GM23338 (cell line): ENCODE results near the gene HERPUD2. TPM values are rescaled to one million over a fixed set of nuclear protein-coding genes. Genes with fewer than 3 reads are reported as not detected.

ENCODE experiments used
- ATAC-seq: fragments of 200-7000 bp; cut with Tn5 transposase; 3 replicates; pipeline ENCODE4 v1.9.1; 2020
- DNase-seq: peaks from one replicate; pipeline ENCODE4 v3.0.0-alpha.2; 2015; ENCODE audit warnings: low spot score
- H2AFZ ChIP-seq: fragments of 200-600 bp; sonication (generic); 2 replicates; pipeline ENCODE4 v1.8.0; 2016; ENCODE audit warnings: antibody characterized with exemption, mild to moderate bottlenecking, moderate library complexity
- H3F3A ChIP-seq: fragments of 200-600 bp; sonication (generic); replicated peaks from 2 replicates; pipeline ENCODE4 v1.8.0; 2017; ENCODE audit warnings: antibody characterized with exemption, mixed run types, low read depth
- H3K27ac ChIP-seq: fragments of 200-600 bp; sonication (generic); 2 replicates; pipeline ENCODE4 v1.6.1; 2016; ENCODE audit warnings: low read depth
- H3K27me3 ChIP-seq: fragments of 200-600 bp; sonication (generic); 2 replicates; pipeline ENCODE4 v1.8.0; 2016; ENCODE audit warnings: mild to moderate bottlenecking, mixed run types, moderate library complexity; ENCODE audit not compliant: insufficient read depth
- H3K36me3 ChIP-seq: fragments of 200-600 bp; sonication (generic); 2 replicates; pipeline ENCODE4 v1.8.0; 2016; ENCODE audit warnings: mild to moderate bottlenecking; ENCODE audit not compliant: insufficient read depth
- H3K4me1 ChIP-seq: fragments of 200-600 bp; sonication (generic); 2 replicates; pipeline ENCODE4 v1.8.0; 2016; ENCODE audit warnings: mild to moderate bottlenecking, moderate library complexity; ENCODE audit not compliant: insufficient read depth
- H3K4me2 ChIP-seq: fragments of 200-600 bp; sonication (generic); 2 replicates; pipeline ENCODE4 v1.7.1; 2017; ENCODE audit warnings: mixed run types
- H3K4me3 ChIP-seq: fragments of 200-600 bp; sonication (generic); 2 replicates; pipeline ENCODE4 v1.6.1; 2016; ENCODE audit warnings: mixed run types
- H3K79me2 ChIP-seq: fragments of 200-600 bp; sonication (generic); replicated peaks from 2 replicates; pipeline ENCODE4 v1.8.0; 2017; ENCODE audit warnings: mild to moderate bottlenecking; ENCODE audit not compliant: insufficient read depth
- H3K9me2 ChIP-seq: fragments of 200-600 bp; sonication (generic); 2 replicates; pipeline ENCODE4 v1.8.0; 2017; ENCODE audit not compliant: insufficient read depth
- H4K20me1 ChIP-seq: fragments of 200-600 bp; sonication (generic); replicated peaks from 2 replicates; pipeline ENCODE4 v1.8.0; 2017; ENCODE audit warnings: mild to moderate bottlenecking; ENCODE audit not compliant: insufficient read depth
- H3K27ac Mint-ChIP-seq: 2 replicates; pipeline ENCODE4 v1.8.0; 2020; ENCODE audit warnings: inconsistent platforms, mild to moderate bottlenecking, moderate library complexity, mixed read lengths
- H3K27me3 Mint-ChIP-seq: 3 replicates; pipeline ENCODE4 v1.8.0; 2022; ENCODE audit warnings: low read depth, mild to moderate bottlenecking, moderate library complexity, mixed read lengths, inconsistent platforms; ENCODE audit not compliant: insufficient read depth, poor library complexity
- H3K36me3 Mint-ChIP-seq: 3 replicates; pipeline ENCODE4 v1.8.0; 2021; ENCODE audit warnings: low read depth, mild to moderate bottlenecking, inconsistent platforms, moderate library complexity, mixed read lengths
- H3K4me1 Mint-ChIP-seq: 3 replicates; pipeline ENCODE4 v1.8.0; 2020; ENCODE audit warnings: mild to moderate bottlenecking, inconsistent platforms, mixed read lengths
- H3K4me3 Mint-ChIP-seq: 3 replicates; pipeline ENCODE4 v1.8.0; 2021; ENCODE audit warnings: moderate library complexity, mild to moderate bottlenecking, inconsistent platforms, mixed read lengths
- H3K9me3 Mint-ChIP-seq: 3 replicates; pipeline ENCODE4 v1.8.0; 2020; ENCODE audit warnings: moderate library complexity, mild to moderate bottlenecking, inconsistent platforms, mixed read lengths
- CREB1 ChIP-seq: fragments of 250-450 bp; sonication (Bioruptor Pico); IDR thresholded peaks from 2 replicates; pipeline ENCODE4 v1.5.0; 2020; ENCODE audit warnings: low read depth, mild to moderate bottlenecking, moderate library complexity
- EZH2 ChIP-seq: fragments of 200-600 bp; sonication (generic); IDR thresholded peaks from one replicate; pipeline ENCODE4 v1.8.0; 2017; ENCODE audit warnings: antibody characterized with exemption, mild to moderate bottlenecking, low read depth; ENCODE audit not compliant: unreplicated experiment
- EZH2phosphoT487 ChIP-seq: fragments of 200-600 bp; sonication (generic); IDR thresholded peaks from one replicate; pipeline ENCODE4 v1.8.1; 2018; ENCODE audit warnings: antibody characterized with exemption; ENCODE audit not compliant: unreplicated experiment
- JUNB ChIP-seq: IDR thresholded peaks from one replicate; pipeline ENCODE4 v1.6.1; 2016; ENCODE audit warnings: antibody characterized with exemption; ENCODE audit not compliant: unreplicated experiment
- NANOG ChIP-seq: IDR thresholded peaks from 2 replicates; pipeline ENCODE4 v1.6.1; 2016; ENCODE audit warnings: antibody characterized with exemption, borderline replicate concordance
- POLR2AphosphoS5 ChIP-seq: IDR thresholded peaks from 2 replicates; pipeline ENCODE4 v1.6.1; 2016; ENCODE audit warnings: antibody characterized with exemption, low read depth
- STAT1 ChIP-seq: IDR thresholded peaks from one replicate; pipeline ENCODE4 v1.6.1; 2016; ENCODE audit warnings: antibody characterized with exemption; ENCODE audit not compliant: unreplicated experiment
- ZNF114 ChIP-seq: fragments of 250-450 bp; sonication (Bioruptor Pico); IDR thresholded peaks from 2 replicates; pipeline ENCODE4 v1.5.0; 2020; ENCODE audit warnings: mild to moderate bottlenecking, moderate library complexity
- ZNF331 ChIP-seq: fragments of 250-450 bp; sonication (Bioruptor Pico); IDR thresholded peaks from 2 replicates; pipeline ENCODE4 v1.5.0; 2020; ENCODE audit warnings: low read depth, mild to moderate bottlenecking, moderate library complexity
- polyA plus RNA-seq: library from polyadenylated mRNA; unstranded; fragments of >200 nt; fragmentation: Nextera tagmentation; extraction: Ambion mirVana; gene quantifications from 2 replicates; pipeline ENCODE4 v1.2.1, GENCODE V29; 2016
- total RNA-seq: library from RNA; depleted of rRNA; stranded (reverse); fragments of >200 nt; shearing (Covaris generic); gene quantifications from 2 replicates; pipeline ENCODE4 v1.2.3, GENCODE V29; 2014
- TF ChIP-seq, protein P1 (sequence below): fragments of 250-450 bp; sonication (Bioruptor Pico); IDR thresholded peaks from 2 replicates; pipeline ENCODE4 v1.5.0; 2020; ENCODE audit warnings: mild to moderate bottlenecking, moderate library complexity
- TF ChIP-seq, protein P2 (sequence below), 2 experiments: fragments of 200-600 bp in 1 of 2; sonication (generic) in 1 of 2; conservative IDR thresholded peaks; 2 replicates each; pipeline versions ENCODE4 v1.5.1 to v1.6.1; 2016 to 2017; ENCODE audit warnings: antibody characterized with exemption in 2 of 2, low read depth in 2 of 2, mild to moderate bottlenecking in 2 of 2, moderate library complexity in 1 of 2
- TF ChIP-seq, protein P3 (sequence below): IDR thresholded peaks from 2 replicates; pipeline ENCODE4 v1.6.1; 2016; ENCODE audit warnings: antibody characterized with exemption
- TF ChIP-seq, protein P4 (sequence below): IDR thresholded peaks from one replicate; pipeline ENCODE4 v1.6.1; 2018; ENCODE audit warnings: antibody characterized with exemption; ENCODE audit not compliant: unreplicated experiment

The HERPUD2 gene
- total and polyA plus RNA-seq, 2 experiments from 2014 or later, result 8.0 to 12.0 TPM

DNA sequence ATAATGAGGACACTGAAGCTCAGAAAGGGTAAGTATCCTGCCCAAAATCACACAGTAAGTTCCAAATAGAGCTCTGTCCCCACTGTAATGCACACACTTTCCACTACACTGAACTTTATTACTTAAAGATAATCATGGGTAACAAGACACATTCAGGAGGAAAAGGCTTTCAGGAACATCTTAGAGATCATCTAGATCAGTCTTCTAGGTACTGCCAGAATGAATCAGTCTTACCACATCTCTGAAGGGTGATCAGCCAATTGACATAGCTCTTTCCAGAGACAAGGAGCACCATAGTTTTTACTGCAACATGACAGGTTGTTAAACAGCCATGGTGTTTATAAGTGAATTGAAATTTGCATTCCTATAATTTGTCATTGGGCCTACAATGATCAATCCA lies 5.4 kb upstream of the HERPUD2 start:
- Histone ChIP-seq H3K27me3 (no peaks in the 10 kb centered on the region), H3K4me3 (no peak overlapping the region), H3K9me2 (no peaks in the 10 kb centered on the region), H3F3A (no peaks in the 10 kb centered on the region), H3K27ac (no peak overlapping the region), H3K79me2 (no peaks in the 10 kb centered on the region; the same call in 1 of the 2 replicates), H3K36me3 (no peaks in the 10 kb centered on the region), H4K20me1 (no peaks in the 10 kb centered on the region), H3K4me2 (no peak overlapping the region), H2AFZ (no peak overlapping the region), H3K4me1 (peaks cover 9% of the 10 kb centered on the region)
- no peak for DNase-seq
- H3K27ac Mint-ChIP-seq, result no peak overlapping the region
- peaks cover 21% of the 10 kb centered on the region for H3K36me3 Mint-ChIP-seq
- peaks cover 12% of the 10 kb centered on the region; the same call in 2 of the 3 replicates for H3K4me1 Mint-ChIP-seq
- ATAC-seq, result no peak
- H3K4me3 Mint-ChIP-seq, result no peak overlapping the region
- peaks cover 18% of the 10 kb centered on the region; the same call in 2 of the 3 replicates for H3K9me3 Mint-ChIP-seq
- TF ChIP-seq, protein P1, sequence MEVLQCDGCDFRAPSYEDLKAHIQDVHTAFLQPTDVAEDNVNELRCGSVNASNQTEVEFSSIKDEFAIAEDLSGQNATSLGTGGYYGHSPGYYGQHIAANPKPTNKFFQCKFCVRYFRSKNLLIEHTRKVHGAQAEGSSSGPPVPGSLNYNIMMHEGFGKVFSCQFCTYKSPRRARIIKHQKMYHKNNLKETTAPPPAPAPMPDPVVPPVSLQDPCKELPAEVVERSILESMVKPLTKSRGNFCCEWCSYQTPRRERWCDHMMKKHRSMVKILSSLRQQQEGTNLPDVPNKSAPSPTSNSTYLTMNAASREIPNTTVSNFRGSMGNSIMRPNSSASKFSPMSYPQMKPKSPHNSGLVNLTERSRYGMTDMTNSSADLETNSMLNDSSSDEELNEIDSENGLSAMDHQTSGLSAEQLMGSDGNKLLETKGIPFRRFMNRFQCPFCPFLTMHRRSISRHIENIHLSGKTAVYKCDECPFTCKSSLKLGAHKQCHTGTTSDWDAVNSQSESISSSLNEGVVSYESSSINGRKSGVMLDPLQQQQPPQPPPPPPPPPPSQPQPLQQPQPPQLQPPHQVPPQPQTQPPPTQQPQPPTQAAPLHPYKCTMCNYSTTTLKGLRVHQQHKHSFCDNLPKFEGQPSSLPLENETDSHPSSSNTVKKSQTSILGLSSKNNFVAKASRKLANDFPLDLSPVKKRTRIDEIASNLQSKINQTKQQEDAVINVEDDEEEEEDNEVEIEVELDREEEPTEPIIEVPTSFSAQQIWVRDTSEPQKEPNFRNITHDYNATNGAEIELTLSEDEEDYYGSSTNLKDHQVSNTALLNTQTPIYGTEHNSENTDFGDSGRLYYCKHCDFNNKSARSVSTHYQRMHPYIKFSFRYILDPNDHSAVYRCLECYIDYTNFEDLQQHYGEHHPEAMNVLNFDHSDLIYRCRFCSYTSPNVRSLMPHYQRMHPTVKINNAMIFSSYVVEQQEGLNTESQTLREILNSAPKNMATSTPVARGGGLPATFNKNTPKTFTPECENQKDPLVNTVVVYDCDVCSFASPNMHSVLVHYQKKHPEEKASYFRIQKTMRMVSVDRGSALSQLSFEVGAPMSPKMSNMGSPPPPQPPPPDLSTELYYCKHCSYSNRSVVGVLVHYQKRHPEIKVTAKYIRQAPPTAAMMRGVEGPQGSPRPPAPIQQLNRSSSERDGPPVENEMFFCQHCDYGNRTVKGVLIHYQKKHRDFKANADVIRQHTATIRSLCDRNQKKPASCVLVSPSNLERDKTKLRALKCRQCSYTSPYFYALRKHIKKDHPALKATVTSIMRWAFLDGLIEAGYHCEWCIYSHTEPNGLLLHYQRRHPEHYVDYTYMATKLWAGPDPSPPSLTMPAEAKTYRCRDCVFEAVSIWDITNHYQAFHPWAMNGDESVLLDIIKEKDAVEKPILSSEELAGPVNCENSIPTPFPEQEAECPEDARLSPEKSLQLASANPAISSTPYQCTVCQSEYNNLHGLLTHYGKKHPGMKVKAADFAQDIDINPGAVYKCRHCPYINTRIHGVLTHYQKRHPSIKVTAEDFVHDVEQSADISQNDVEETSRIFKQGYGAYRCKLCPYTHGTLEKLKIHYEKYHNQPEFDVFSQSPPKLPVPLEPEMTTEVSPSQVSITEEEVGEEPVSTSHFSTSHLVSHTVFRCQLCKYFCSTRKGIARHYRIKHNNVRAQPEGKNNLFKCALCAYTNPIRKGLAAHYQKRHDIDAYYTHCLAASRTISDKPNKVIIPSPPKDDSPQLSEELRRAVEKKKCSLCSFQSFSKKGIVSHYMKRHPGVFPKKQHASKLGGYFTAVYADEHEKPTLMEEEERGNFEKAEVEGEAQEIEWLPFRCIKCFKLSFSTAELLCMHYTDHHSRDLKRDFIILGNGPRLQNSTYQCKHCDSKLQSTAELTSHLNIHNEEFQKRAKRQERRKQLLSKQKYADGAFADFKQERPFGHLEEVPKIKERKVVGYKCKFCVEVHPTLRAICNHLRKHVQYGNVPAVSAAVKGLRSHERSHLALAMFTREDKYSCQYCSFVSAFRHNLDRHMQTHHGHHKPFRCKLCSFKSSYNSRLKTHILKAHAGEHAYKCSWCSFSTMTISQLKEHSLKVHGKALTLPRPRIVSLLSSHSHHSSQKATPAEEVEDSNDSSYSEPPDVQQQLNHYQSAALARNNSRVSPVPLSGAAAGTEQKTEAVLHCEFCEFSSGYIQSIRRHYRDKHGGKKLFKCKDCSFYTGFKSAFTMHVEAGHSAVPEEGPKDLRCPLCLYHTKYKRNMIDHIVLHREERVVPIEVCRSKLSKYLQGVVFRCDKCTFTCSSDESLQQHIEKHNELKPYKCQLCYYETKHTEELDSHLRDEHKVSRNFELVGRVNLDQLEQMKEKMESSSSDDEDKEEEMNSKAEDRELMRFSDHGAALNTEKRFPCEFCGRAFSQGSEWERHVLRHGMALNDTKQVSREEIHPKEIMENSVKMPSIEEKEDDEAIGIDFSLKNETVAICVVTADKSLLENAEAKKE (CRISPR knock-in tag), result no peak
- TF ChIP-seq, protein P2, sequence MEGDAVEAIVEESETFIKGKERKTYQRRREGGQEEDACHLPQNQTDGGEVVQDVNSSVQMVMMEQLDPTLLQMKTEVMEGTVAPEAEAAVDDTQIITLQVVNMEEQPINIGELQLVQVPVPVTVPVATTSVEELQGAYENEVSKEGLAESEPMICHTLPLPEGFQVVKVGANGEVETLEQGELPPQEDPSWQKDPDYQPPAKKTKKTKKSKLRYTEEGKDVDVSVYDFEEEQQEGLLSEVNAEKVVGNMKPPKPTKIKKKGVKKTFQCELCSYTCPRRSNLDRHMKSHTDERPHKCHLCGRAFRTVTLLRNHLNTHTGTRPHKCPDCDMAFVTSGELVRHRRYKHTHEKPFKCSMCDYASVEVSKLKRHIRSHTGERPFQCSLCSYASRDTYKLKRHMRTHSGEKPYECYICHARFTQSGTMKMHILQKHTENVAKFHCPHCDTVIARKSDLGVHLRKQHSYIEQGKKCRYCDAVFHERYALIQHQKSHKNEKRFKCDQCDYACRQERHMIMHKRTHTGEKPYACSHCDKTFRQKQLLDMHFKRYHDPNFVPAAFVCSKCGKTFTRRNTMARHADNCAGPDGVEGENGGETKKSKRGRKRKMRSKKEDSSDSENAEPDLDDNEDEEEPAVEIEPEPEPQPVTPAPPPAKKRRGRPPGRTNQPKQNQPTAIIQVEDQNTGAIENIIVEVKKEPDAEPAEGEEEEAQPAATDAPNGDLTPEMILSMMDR (conservative IDR thresholded peaks at IDR 0.05; ENCODE audit: low read depth in 2 of 2), result no peak
- TF ChIP-seq ZNF331 (no peak), JUNB (no peak), CREB1 (CRISPR knock-in tag) (no peak), ZNF114 (CRISPR knock-in tag) (no peak), EZH2phosphoT487 (no peak), NANOG (no peak), POLR2AphosphoS5 (no peak), EZH2 (no peak), STAT1 (no peak)
- TF ChIP-seq, protein P3, sequence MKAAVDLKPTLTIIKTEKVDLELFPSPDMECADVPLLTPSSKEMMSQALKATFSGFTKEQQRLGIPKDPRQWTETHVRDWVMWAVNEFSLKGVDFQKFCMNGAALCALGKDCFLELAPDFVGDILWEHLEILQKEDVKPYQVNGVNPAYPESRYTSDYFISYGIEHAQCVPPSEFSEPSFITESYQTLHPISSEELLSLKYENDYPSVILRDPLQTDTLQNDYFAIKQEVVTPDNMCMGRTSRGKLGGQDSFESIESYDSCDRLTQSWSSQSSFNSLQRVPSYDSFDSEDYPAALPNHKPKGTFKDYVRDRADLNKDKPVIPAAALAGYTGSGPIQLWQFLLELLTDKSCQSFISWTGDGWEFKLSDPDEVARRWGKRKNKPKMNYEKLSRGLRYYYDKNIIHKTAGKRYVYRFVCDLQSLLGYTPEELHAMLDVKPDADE, result no peak
- TF ChIP-seq, protein P4, sequence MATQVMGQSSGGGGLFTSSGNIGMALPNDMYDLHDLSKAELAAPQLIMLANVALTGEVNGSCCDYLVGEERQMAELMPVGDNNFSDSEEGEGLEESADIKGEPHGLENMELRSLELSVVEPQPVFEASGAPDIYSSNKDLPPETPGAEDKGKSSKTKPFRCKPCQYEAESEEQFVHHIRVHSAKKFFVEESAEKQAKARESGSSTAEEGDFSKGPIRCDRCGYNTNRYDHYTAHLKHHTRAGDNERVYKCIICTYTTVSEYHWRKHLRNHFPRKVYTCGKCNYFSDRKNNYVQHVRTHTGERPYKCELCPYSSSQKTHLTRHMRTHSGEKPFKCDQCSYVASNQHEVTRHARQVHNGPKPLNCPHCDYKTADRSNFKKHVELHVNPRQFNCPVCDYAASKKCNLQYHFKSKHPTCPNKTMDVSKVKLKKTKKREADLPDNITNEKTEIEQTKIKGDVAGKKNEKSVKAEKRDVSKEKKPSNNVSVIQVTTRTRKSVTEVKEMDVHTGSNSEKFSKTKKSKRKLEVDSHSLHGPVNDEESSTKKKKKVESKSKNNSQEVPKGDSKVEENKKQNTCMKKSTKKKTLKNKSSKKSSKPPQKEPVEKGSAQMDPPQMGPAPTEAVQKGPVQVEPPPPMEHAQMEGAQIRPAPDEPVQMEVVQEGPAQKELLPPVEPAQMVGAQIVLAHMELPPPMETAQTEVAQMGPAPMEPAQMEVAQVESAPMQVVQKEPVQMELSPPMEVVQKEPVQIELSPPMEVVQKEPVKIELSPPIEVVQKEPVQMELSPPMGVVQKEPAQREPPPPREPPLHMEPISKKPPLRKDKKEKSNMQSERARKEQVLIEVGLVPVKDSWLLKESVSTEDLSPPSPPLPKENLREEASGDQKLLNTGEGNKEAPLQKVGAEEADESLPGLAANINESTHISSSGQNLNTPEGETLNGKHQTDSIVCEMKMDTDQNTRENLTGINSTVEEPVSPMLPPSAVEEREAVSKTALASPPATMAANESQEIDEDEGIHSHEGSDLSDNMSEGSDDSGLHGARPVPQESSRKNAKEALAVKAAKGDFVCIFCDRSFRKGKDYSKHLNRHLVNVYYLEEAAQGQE, result no peak
- H3K27me3 Mint-ChIP-seq, result peaks cover under 1% of the 10 kb centered on the region
